GM19467 (cell line): ENCODE data around the gene SLC9A7.
"Not testable (repeated sequence)": the region's sequence is repeated elsewhere in the genome, so short reads cannot be mapped to it uniquely, and the experiment has no call there.

Experiments used
- ATAC-seq: cut with Tn5 transposase; IDR thresholded peaks from one replicate; pipeline ENCODE4 v1.9.1; 2021; ENCODE audit warnings: mild to moderate bottlenecking, moderate library complexity; ENCODE audit not compliant: unreplicated experiment

Gene SLC9A7

DNA sequence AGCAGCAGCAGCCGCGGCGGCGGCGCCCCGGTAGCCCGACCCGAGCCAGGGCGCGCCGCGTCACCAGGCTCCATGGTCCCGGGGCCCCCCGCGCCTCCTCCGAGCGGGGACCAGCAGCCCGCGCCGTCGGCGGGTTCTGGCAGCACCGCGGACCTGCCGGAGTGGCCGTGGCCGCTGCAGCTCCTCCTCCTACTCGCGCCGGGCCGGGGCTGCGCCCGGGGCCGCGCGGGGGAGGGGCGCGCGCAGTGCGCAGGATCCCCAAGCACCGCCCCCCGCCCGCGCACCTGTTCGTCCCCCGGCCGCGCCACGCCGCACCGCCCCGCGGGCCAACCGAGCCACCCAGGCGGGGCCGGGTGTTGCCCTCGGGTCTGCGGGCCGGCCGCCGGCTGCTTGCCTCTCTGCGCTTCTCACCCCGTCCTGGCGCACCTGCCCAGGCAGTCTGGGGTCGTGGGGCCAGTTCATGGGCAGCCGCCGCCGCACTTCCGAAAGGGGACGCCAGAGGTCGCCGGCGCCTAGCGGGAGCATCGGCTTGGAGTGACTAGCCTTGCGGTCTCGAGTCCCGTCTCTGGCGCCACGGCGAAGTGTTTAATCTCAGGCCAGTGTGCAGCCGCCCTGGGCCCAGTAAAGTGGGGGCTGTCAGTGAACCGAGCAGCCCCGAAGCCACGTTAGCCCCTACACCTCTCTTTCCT is at the start of gene SLC9A7:
SLC9A7 (minus strand) TSS at position 163 of the 689 bp plus-strand sequence; CDS start at position 74, 89 bp downstream.
- peak; percentile 63 for ATAC-seq

DNA sequence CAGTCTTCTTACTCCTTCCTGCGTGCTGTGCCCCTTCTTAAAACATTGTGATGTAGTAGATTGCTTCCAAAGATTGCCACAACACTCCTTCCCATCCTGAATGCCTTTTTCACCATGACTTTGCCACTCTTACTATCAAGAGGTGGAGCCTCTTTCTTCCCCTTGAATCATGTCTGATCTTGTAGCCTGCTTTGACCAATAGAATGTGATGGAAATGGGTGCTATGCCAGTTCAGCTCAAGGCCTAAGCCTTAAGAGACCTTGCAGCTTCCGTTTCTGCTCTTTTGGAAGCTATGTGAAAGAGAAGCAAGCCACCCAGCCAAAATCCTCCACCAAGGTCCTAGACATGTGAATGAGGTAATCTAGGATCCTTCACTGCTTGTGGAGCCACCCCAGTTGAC is 46.4 kb upstream of the SLC9A7 start:
- no peak for ATAC-seq

DNA sequence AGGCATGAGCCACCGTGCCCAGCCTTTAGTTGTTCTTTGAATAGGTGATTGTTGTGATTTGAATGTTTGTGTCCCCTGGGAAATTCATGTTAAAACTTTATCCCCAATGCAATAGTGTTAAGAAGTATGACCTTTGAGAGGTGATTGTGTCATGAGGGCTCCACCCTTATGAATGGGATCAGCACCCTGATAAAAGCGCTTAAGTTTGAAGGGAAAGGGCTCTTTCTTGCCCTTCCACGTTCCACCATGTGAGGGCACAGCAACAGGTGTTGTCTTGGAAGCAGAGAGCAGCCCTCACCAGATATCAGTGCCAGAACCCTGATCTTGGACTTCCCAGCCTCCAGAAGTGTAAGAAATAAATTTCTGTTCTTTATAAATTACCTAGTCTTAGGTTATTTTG is 44.2 kb upstream of the SLC9A7 start:
- ATAC-seq, result no peak

DNA sequence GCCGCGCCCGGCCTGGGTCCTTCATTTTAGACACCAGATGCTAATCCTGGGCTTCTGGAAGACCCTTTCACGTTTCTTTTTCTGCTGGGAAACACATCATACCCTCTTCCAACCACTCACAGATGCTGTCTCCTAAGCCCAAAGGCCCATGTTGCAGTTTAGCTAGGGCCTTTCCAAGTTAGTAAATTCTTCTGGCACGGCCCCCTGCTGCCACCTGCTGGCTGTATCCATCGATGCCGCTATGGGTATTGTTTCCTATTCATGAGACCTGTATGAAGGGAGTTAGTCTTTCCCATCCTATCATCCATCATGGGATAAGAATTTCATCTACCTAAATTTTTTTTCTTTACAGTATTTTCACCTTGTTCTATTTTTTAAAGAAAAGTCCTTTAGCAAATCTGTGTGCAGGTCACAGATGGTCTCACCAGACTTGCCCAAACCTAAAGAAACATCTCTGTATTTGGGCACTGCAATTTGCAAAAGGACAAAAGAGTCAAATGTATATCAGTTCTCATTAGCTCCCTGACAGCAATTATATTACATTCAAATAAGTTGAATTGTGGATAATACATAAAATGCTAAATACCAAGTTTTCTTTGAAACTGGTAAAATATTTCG is 37.8 kb upstream of the SLC9A7 start:
- no peak for ATAC-seq

DNA sequence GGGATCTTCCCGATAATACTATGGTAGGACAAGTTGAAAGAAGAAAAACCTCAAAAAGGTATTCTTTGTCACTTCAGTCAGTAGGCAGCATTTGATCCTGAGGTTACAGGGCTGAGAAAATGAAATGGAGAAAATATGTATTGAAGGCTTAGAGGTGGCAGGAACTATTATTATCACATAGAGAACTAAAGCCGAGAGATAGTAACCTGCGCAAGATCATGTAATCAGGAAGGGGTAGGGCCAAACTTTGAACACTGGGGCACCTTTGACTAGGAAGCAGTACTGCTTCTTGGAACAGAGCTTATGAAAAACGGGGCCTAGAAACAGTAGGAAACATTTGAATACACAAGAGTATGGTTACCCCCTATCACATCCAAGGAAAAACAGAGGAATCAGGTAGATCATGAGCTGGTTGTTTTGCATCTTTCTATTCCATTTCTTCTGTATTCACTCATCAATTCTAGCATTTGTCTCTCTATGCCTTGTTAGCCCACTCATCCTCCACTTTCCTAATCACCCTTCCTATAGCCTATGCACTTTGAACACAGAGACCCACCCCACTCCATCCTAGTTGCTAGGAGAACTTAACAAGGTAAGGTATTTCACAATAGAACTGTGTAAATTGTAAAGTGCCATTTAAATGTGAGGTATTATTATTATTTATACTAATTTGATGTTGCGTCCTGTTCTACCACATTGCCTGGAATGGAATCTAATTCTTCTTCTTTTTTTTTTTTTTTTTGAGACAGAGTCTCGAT is 34.6 kb upstream of the SLC9A7 start:
- ATAC-seq, result no peak

DNA sequence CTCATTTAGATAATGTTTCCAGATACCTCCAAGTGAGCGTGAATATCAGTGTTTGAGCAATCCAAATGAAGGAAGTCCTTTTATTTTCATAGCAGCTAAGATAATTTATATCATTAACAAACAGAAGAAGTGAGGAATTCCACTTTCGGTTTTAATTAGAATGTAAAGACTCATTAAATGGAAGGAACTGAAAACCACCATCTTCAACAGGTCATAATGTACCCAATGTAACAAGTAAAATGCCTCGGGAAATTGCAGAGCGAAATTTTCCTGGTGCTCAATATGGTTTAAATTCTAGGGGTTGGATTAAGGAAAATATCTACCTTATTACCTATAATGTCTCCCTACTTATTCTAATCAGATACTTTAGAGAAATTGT is 33.9 kb upstream of the SLC9A7 start:
- ATAC-seq, result no peak

DNA sequence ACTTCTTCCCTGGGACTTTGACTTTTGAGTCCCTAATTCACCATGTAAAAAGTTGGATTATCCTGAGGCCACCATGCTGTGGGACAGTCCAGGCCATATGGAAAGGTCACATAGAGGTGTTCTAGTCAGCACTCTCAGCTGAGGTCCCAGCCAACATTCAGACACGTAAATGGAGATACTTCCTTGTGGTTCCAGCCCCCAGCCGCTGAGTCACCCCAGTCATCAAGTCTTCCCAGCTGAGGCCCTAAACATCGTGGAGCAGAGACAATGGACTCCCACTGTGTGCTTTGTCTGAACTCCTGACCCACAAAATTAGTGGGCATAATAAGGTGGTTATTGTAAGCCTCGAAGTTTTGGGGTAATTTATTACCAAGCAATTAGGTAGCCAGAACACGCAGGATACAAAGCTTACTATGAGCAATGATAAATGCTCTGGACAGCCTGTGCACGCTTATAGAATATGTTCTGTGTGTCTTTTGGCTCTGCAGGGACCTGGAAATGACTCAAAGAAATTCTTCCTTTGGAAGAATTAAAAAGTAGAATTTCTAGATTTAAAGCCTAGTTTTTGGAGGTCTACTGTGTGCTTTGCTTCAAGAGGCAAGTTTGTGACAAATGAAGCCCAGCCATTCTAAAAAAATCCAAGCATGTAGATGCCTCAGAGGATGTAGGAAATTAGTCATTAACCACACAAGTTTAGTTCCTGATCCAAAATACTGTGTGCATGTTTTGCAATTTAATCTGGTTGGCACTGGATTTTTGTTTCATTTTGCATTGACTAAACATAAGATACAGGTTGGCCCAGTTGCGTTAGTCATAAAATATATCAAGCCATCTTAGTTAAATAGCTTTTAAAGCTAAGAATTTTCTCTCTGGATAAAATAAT is 33.2 kb upstream of the SLC9A7 start:
- no peak for ATAC-seq

DNA sequence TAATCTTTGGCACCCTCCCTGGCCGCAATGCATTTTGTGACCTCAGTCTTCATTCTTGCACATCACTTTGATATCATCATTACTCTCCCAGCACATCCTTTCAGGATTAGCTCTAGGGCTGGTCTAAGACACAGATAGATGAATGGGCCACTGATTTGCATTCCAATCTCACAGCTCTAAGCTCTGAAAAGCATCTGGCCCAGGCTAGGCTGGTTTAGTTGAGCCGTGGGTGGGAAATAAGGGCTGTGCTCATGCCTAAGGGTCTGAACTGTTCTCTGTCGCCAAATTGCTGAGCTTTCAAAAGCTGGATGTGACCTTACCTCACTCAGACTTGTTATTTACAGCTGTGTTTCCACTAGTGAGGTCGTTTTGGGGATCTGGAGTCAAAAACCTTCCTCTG is 30.0 kb upstream of the SLC9A7 start:
- ATAC-seq, result no peak

DNA sequence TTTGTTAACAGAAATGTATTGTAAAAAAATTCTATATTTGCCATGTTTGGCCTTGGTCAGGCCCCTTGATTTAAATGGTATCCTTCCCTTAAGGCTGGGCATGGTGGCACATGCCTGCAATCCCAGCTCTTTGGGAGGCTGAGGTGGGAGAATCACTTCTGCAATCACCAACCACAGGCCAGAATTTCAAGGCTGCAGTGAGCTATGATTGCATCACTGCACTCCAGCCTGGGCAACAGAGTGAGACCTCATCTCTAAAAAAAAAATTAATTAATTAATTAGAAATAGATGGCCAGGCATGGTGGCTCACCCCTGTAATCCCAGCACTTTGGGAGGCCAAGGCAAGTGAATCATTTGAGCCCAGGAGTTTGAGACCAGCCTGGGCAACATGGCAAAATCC is 25.5 kb upstream of the SLC9A7 start:
- ATAC-seq, result not testable (repeated sequence)

DNA sequence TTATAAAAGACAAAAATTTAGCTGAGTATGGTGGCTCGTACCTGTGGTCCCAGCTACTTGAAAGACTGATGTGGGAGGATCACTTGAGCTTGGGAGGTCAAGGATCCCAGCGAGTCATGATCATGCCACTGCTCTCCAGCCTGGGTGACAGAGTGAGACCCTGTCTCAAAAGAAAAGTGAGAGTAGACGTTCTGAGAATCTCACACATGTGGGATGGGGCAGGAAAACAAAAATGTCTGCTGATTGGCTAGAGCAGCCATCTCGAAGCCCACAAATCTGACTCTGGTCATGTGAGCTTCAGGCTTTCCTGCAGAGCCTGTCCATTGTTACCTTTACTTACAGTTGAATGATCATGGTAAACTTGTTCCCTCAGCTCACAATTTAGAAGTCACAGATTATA is 23.1 kb upstream of the SLC9A7 start:
- ATAC-seq, result no peak

DNA sequence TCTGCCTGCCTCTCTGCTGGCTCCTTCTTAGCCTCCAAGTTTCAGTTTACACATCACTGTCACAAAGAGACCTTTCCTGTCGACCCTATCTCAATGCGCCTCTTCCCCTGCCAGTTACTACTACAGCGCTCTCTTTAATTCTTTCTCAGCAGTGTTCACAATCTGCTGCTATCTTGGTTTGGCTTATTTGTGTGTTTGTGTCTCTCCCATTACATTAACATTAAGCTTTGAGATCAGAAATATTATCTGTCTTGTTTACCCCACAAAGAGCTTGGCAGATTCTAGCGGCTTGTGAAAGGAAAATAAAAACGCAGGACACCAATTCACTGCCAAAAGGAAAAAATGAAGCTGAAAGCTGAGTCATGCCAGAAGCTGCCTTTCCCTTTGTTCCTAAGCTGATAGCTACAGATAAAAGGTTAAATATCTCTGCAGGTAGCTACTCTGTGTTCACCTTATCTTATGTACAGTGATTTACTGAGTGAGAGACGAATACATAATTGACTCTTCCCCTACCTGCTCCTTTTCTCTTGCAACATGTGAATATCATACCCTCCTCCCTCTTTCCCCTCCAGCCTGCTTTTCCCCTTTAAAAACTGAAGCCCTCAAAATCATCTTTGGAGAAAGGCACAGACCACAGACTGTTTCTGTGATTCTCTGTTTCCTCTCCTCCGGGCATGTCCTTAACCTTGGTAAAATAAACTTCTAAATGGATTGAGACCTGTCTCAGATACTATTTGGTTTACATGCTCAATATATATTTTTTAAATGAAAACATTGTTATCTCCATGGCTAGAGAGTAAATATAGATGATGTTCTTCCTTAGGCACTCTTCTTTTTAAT is 19.3 kb upstream of the SLC9A7 start:
- ATAC-seq, result no peak

DNA sequence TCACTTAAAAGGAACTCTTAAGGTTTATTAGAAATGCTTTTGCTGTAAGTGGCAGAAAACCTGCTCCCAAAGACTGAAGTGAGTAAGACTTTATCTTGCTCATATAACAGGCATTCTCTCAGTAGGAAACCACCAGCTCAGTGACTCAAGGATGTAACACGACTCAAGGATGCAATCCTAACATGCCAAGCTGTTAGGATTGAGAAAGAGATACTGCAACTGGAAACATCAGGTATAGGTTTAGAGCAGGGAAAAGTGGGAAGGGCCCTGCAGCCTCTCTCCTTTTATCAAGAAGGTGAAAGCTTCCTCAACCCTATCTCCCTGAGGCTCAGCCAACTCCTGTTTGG is 11.9 kb upstream of the SLC9A7 start:
- ATAC-seq, result no peak

DNA sequence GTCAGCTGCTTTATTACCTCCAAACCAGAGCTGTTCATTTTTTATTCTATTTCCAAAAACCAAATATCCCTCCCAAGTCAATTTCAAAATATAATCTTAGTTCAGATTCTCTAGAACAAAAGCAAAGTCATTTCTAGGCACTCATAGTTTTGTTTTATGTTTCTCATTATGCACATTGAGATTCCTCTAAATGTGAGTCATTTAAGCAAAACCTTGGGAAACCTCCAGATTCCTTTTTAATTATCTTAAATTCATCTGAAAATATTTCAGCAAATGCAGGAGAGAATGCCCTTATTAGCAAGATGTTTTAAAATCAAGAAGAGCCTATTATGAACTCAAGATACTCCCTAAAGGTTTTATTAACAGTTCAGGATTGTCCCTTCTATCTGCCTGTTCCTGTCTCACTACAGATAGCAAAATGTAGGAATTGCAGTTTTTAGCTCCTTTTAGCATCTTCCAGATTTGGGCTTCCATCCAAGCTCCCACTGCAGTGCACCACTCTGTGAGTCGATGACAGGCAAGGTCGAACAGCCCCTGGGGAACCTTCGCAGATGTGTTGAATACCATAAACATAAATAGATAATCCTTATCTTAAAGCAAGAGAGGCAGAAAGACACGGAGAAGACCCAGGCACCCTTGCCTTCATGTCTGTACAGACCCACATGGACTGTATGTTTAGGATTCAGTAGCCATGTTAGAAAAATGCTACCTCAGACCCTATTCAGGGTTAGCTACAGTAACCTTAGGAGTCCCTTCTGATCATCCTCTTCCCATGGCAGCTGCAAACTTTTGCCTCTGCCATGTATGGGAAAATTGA is 11.3 kb upstream of the SLC9A7 start:
- no peak for ATAC-seq

DNA sequence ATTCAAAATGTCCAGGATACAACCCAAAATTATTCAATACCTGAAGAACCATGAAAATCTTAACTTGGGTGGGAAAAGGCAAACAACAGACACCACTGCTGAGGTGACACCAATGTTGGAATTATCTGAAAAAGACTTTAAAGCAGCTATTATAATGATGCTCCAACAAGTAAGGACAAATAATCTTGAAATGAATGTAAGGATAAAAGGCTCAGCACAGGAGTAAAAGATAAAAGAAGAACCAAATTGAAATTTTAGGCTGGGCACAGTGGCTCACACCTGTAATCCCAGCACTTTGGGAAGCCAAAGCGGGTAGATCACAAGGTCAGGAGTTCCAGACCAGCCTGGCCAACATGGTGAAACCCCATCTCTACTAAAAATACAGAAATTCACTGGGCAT is 4.0 kb upstream of the SLC9A7 start:
- no peak for ATAC-seq

DNA sequence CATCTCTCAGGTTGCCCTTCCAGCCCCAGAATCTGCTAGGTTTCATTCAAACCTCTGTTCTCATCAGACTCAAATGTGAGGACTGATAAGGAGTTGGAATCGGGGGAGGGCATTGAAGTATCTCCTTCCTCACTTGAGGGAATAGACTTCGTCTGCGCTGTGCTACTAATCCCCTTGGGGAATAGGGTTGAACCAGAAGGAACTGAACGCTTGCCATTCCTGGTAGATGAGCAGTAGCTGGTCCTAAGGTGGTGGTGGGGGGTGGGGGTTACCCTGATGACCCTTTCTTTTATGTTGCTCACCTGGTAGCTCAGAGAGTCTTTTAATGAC is 692 bp upstream of the SLC9A7 start:
- ATAC-seq, result no peak

DNA sequence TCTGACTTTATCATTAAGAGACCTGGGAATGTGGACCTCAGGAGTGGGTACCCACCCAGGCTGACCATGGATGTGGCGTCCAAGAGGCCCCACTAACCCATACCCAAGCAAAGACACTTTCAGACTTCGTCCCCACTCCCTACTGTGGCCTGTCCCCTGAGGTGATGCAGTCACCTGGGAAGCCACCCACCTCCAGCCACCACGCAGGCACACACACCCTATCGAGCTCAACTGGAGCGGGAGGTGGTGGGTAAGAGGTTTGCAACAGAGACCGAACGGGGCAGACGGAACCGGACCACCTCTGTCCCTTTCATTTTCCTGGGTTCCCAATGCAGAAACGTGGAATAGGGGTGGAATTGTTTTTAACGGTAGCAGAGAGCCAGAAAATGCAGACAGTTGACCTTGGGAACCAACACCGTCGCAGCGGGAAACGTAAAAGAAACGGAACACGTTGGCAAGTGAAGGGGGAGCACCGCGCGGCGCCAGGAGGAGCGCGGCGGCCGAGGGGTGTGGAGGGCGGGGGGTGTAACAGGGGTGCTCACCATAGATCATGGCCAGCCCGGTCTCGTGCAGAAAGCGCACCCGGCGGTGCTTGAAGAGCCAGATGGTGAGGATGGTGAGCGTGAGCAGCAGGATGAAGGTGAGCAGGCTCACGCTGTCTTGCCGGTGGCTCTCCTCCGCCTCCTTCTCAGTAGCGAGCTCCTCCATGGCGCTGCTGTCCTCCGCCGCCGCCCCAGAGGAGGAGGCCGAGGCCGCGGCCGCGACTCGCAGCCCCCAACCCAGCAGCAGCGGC is 559 bp downstream of the SLC9A7 start:
- ATAC-seq, result peak; percentile 6

DNA sequence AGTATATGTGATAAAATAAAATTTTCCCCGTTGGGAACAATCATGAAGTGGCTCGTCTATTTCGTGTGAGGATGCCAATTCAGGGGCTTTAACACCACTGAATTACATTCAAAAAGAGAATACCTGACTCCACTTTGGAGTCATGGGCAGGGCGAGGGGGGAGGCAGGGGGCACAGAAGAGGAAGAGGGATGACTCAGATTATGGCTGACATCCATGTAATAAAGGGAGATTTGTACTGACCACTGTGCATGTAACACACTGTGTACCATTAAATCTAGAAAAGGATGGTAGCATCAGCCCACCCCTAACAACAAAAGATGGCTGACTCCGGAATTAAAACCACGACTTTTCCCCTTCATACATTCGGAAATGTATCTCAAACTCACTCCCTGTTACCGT is 1.3 kb downstream of the SLC9A7 start:
- no peak for ATAC-seq

DNA sequence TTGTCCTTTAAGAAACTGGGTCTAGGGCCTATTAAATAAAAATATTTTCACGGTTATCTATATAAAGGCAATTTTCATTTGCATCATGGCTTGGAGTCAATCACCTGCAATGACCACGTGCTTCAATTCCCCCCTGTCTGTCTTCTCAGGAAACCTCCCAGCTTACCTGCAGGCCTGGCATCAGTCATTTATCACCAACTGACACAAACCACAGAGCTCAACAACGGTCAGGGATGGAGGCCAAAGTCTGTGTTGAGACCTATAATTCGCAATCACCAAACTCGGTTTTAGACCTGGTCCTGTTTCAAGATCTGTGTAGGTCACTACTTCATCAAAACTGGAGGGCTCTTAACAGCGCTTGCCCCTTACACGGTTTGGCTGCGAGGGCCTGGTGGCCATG is 1.9 kb downstream of the SLC9A7 start:
- no peak for ATAC-seq

DNA sequence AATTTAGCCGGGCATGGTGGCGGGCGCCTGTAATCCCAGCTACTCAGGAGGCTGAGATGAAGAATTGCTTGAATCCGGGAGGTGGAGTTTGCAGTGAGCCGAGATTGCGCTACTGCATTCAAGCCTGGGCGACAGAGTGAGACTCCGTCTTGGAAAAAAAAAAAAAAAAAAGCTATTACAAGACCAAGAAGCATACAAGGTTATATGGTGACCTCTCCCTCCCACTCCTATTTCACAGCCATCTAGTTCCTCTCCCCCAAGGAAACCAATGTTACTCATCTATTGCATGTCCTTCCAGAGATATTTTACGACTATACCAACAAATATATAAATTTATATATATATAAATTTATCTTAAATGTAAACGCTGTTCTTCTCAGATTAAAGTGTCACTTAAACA is 3.2 kb downstream of the SLC9A7 start:
- ATAC-seq, result no peak
